ENCODE data around the gene PCDHGA8.

DNA sequence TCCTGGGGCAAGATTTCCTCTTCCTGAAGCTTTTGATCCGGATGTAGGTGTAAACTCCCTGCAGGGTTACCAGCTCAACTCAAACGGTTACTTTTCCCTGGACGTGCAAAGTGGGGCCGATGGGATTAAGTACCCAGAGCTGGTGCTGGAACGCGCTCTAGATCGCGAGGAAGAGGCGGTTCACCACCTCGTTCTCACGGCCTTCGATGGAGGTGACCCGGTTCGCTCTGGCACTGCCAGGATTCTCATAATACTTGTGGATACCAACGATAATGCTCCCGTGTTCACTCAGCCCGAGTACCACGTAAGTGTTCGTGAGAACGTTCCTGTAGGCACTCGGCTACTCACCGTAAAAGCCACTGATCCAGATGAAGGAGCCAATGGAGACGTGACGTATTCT is 36.8 kb upstream of the PCDHGA8 start:
- TF ChIP-seq POLR2AphosphoS5 (IDR thresholded peaks at IDR 0.05): no peak
- no peak for TF ChIP-seq EP300 (IDR thresholded peaks at IDR 0.05)
- TF ChIP-seq, protein P1, sequence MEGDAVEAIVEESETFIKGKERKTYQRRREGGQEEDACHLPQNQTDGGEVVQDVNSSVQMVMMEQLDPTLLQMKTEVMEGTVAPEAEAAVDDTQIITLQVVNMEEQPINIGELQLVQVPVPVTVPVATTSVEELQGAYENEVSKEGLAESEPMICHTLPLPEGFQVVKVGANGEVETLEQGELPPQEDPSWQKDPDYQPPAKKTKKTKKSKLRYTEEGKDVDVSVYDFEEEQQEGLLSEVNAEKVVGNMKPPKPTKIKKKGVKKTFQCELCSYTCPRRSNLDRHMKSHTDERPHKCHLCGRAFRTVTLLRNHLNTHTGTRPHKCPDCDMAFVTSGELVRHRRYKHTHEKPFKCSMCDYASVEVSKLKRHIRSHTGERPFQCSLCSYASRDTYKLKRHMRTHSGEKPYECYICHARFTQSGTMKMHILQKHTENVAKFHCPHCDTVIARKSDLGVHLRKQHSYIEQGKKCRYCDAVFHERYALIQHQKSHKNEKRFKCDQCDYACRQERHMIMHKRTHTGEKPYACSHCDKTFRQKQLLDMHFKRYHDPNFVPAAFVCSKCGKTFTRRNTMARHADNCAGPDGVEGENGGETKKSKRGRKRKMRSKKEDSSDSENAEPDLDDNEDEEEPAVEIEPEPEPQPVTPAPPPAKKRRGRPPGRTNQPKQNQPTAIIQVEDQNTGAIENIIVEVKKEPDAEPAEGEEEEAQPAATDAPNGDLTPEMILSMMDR (IDR thresholded peaks at IDR 0.05): no peak
- TF ChIP-seq POLR2A (IDR thresholded peaks at IDR 0.05): no peak

Measured in gastroesophageal sphincter (tissue), 3 donors.